ENCODE measurements around the gene IDE. TPM values are rescaled to one million over a fixed set of nuclear protein-coding genes. Genes with fewer than 3 reads are reported as not detected.
"Not testable (repeated sequence)": the region's sequence is repeated elsewhere in the genome, so short reads cannot be mapped to it uniquely, and the experiment has no call there.

IDE gene
- total RNA-seq, 2 donors from 2014 or later: 41.4 to 52.8 TPM

DNA sequence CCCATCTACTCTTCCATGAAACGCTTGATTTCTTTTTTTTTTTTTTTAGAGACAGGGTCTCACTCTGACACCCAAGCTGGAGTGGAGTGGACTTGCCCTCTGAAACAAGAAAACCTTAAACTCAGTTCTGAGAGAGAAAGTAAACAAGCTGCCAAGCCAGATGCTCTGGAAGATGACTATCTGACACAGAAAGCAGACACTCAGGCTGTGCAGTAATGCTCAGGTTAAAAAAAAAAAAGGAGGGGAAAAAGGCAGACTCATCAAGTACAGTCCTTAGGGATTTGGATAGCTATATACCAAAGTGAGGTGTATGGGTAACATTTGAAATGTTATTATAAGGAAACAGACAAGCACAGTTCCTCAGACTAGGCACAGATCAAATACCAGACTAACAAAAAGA is 80.5 kb downstream of the IDE start:
- no peak overlapping the region for H3K4me3 Mint-ChIP-seq
- H3K27me3 Mint-ChIP-seq: no peaks in the 10 kb centered on the region
- ATAC-seq (no peak), DNase-seq (ENCODE audit: low spot score) (no peak)
- H3K36me3 Mint-ChIP-seq: peaks cover 5% of the 10 kb centered on the region
- H3K27ac Mint-ChIP-seq: no peak overlapping the region
- H3K4me1 Mint-ChIP-seq (ENCODE audit: low read depth in 2 of 2): no peaks in the 10 kb centered on the region
- H3K9me3 Mint-ChIP-seq: no peaks in the 10 kb centered on the region

DNA sequence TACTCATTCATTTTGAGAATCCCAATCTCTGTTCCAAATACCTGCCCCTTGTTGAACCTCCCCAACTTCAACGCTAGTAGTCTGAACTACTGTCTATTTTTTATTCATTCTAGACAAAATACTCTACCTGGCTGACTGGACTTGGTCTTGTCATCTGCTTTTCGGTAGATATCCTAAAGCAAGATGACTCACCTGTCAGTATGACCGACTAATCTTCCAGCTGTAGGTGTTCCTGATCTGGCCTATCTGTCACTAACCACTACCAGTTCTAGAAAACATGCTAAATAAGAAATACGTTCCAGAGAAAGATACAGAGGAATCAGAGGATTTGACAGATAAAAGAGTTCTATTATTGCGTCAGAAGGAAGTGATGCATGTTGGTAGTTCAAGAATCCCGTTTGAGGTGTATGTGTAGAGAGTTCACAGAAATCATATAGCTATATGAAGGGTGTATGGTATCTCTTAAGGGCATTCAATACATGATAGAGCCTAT is 81.1 kb downstream of the IDE start:
- Mint-ChIP-seq H3K4me1 (ENCODE audit: low read depth in 2 of 2) (no peaks in the 10 kb centered on the region), H3K27ac (no peak overlapping the region), H3K9me3 (no peaks in the 10 kb centered on the region), H3K4me3 (no peak overlapping the region), H3K36me3 (peaks cover 5% of the 10 kb centered on the region), H3K27me3 (no peaks in the 10 kb centered on the region)
- ATAC-seq: no peak
- no peak for DNase-seq (ENCODE audit: low spot score)

DNA sequence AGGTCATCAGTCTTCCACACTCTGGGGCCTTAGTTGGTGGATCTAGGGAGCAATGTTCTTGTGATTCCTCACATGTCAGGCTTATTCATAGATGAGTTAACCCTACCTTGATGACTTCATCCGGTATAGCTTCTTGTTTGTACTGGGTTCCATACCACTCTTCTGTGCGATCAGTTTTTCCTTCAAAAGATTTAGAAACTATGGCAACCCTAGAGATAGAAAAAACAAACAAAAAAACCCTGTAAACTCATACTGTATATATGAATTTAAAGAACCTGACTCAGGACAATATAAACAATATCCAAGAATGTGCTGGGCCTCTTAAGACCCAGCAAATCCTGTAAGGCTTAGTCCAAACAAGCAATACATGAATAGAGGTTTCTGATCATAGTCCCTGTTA is 83.5 kb downstream of the IDE start:
- H3K9me3 Mint-ChIP-seq: no peaks in the 10 kb centered on the region
- ATAC-seq (no peak), DNase-seq (ENCODE audit: low spot score) (no peak)
- H3K36me3 Mint-ChIP-seq: peaks cover 8% of the 10 kb centered on the region
- no peak overlapping the region for H3K27ac Mint-ChIP-seq
- H3K27me3 Mint-ChIP-seq: no peaks in the 10 kb centered on the region
- H3K4me1 Mint-ChIP-seq (ENCODE audit: low read depth in 2 of 2): no peaks in the 10 kb centered on the region
- no peak overlapping the region for H3K4me3 Mint-ChIP-seq

DNA sequence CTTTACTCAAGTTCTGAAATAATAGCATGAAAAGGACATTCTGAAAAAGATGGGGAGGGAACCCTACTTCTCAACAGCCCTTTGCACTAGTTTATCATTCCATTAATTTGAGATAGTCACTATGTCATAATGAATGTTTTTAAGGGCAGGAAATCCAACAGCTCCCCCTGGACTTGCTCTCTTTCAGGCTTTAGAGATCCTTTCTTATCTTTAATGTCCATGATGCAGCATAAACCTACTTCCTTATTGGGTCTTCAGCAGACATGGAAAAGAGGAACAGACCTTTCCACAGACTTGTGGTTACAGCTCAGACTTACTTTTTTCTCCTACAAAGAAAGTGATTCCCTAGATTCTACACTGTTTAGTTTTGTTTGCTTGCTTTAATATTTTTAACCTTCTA is 87.3 kb downstream of the IDE start:
- Mint-ChIP-seq H3K4me1 (ENCODE audit: low read depth in 2 of 2) (no peaks in the 10 kb centered on the region), H3K27ac (no peak overlapping the region), H3K27me3 (no peaks in the 10 kb centered on the region), H3K36me3 (peaks cover 10% of the 10 kb centered on the region), H3K4me3 (no peak overlapping the region), H3K9me3 (no peaks in the 10 kb centered on the region)
- ATAC-seq (no peak), DNase-seq (ENCODE audit: low spot score) (no peak)

DNA sequence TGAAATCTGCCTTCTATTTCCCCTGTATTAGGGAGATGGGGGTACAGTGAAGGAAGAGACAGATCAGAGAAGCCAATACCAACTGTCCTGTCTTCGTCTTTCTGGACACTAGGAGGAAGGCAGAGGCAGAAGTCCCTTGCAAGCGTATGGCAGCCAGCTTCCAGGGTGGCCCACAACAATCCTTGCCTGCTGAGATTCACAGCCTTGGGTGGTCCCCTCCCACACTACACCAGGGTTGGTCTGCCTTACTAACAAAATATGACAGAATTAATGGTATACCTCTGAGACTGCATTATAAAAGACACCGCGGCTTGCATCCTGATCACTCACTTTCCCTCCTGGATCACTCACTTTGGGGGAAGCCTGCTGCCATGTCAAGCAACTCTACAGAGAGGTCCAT is 90.4 kb downstream of the IDE start:
- DNase-seq (ENCODE audit: low spot score): no peak
- no peaks in the 10 kb centered on the region for H3K27me3 Mint-ChIP-seq
- no peak overlapping the region for H3K27ac Mint-ChIP-seq
- no peaks in the 10 kb centered on the region for H3K9me3 Mint-ChIP-seq
- no peaks in the 10 kb centered on the region for H3K4me1 Mint-ChIP-seq (ENCODE audit: low read depth in 2 of 2)
- peaks cover 19% of the 10 kb centered on the region for H3K36me3 Mint-ChIP-seq
- H3K4me3 Mint-ChIP-seq: no peak overlapping the region
- no peak for ATAC-seq

DNA sequence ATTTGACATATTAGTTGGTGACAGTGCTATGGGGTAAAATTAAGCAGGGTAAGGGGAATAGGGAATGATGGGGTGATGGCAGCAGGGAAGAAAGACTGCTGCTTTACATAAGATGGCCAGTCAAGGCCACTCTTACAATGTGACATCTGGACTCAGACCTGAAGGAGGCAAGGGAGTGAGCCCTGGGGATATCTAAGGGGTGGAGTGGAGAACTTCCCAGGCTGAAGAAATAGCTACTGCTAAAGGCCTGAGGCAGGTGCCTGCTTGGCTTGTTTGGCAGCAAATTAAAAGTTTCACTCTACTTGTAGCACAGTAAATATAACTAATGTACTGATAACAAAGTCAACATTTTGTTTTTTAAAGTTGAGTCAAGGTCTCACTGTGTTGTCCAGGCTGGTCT is 93.5 kb downstream of the IDE start:
- Mint-ChIP-seq H3K27ac (no peak overlapping the region), H3K4me3 (no peak overlapping the region), H3K27me3 (no peaks in the 10 kb centered on the region), H3K4me1 (ENCODE audit: low read depth in 2 of 2) (no peaks in the 10 kb centered on the region), H3K36me3 (peaks cover 18% of the 10 kb centered on the region), H3K9me3 (no peaks in the 10 kb centered on the region)
- DNase-seq (ENCODE audit: low spot score) (no peak), ATAC-seq (no peak)

DNA sequence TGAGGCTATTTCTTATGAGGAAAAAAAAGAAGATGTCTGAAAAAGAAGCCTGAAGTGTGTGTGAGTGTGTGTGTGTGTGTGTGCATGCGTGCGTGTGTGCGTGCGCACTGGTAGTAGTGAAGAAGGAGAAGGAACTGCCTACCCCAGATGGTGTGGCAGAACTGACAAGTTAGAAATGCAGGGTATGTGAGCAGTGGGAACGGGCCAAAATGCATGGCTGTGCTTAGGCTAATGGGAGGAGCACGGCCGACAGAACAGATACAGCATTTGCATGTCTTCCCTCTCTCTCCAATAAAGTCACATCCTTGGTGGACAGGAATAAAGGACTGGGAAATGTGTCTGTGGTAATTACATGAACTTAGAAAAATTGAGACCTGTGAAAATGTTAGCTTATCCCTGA is 94.3 kb downstream of the IDE start:
- no peak for DNase-seq (ENCODE audit: low spot score)
- Mint-ChIP-seq H3K27ac (no peak overlapping the region), H3K27me3 (no peaks in the 10 kb centered on the region), H3K4me1 (ENCODE audit: low read depth in 2 of 2) (no peaks in the 10 kb centered on the region), H3K36me3 (peaks cover 20% of the 10 kb centered on the region), H3K4me3 (no peak overlapping the region), H3K9me3 (no peaks in the 10 kb centered on the region)
- ATAC-seq: no peak

DNA sequence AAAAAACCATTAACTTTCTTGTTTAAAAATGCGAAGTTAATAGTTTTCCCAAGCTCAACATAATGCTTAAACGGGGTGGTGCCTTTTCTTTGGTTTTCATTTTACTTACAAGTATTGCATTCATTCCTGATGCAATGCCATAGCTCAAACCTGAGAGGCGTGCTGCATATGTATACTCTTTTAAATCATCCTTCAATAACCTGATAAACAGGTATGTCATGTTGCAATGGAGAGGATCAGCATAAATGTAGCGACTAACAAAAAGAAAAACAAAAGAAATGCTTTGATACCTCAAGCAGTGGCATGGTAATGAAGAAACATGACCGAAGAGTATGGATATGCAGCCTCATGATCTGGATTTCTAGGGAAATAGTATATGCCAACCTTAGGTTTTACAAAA is 95.4 kb downstream of the IDE start:
- Mint-ChIP-seq H3K4me1 (ENCODE audit: low read depth in 2 of 2) (no peaks in the 10 kb centered on the region), H3K27ac (no peak overlapping the region), H3K9me3 (no peaks in the 10 kb centered on the region), H3K36me3 (peaks cover 20% of the 10 kb centered on the region), H3K4me3 (no peak overlapping the region), H3K27me3 (no peaks in the 10 kb centered on the region)
- DNase-seq (ENCODE audit: low spot score): no peak
- ATAC-seq: no peak

DNA sequence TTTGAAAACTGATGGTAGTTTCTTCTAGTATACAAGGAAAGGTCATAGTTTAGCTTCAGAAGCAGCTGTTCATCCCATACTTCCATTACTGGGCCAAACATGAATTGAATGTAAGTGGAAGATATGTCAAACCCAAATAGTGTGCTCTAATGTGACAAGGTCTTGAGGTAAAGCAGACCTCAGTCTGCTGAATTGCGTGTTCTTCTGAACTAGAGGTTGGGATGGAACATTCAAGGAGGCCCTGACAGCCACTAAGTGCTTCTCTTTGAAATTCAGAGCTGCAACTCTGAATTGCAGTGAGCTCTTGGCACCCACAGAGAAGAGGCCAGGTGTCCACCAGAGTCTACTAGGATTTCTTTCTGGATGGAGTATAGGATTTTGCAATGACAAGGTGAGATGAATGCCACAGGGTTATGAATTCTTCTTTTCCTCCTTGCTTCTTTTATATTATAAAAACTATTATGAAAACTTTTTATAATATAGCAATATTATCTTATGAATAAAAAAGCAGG is 98.5 kb downstream of the IDE start:
- no peak for ATAC-seq
- Mint-ChIP-seq H3K9me3 (no peaks in the 10 kb centered on the region), H3K27ac (no peak overlapping the region), H3K4me3 (no peak overlapping the region), H3K4me1 (ENCODE audit: low read depth in 2 of 2) (no peaks in the 10 kb centered on the region), H3K27me3 (no peaks in the 10 kb centered on the region), H3K36me3 (peaks cover 15% of the 10 kb centered on the region)
- no peak for DNase-seq (ENCODE audit: low spot score)

DNA sequence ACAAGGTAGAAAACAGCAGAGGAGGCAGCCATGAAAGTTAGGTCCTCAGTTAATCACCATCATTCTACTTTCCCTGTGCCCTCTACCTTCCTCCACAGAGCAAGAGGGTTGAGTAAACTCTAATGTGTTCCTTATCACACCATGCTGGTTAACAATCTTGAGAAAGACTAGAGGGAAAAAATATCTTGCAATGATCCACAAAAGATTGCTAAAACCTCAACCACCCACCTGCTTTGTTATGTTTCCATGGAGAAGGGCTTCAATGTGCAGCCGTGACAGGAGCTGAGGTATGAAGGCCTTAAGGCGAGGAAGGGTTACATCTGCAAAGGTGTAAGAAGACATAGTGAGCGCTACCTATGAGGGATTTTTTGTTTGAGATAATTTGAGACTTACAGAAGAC is 103.9 kb downstream of the IDE start:
- no peak for ATAC-seq
- Mint-ChIP-seq H3K27ac (no peak overlapping the region), H3K9me3 (no peaks in the 10 kb centered on the region), H3K4me1 (ENCODE audit: low read depth in 2 of 2) (no peaks in the 10 kb centered on the region), H3K27me3 (no peaks in the 10 kb centered on the region), H3K36me3 (peaks cover 20% of the 10 kb centered on the region), H3K4me3 (no peak overlapping the region)
- DNase-seq (ENCODE audit: low spot score): no peak

DNA sequence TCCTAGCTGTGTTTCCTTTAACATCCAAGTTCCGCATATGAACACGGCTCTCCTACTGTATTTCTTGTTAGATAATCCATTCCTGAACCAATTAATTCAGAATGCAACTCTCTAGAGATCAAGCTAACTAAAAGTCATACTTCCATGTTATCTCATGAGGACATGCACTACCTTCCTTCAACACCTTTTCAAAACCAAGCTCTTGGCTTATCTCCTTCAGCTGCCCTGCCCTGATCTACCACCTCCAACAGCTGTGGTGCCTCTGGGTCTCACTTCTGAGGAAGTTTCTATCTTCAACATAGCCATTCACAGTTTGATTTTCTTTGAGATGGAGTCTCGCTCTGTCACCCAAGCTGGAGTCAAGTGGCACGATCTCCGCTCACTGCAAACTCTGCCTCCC is 109.5 kb downstream of the IDE start:
- Mint-ChIP-seq H3K27ac (no peak overlapping the region), H3K4me3 (no peak overlapping the region), H3K9me3 (no peaks in the 10 kb centered on the region), H3K27me3 (no peaks in the 10 kb centered on the region), H3K4me1 (ENCODE audit: low read depth in 2 of 2) (no peaks in the 10 kb centered on the region), H3K36me3 (peaks cover 28% of the 10 kb centered on the region)
- DNase-seq (ENCODE audit: low spot score): no peak
- no peak for ATAC-seq

DNA sequence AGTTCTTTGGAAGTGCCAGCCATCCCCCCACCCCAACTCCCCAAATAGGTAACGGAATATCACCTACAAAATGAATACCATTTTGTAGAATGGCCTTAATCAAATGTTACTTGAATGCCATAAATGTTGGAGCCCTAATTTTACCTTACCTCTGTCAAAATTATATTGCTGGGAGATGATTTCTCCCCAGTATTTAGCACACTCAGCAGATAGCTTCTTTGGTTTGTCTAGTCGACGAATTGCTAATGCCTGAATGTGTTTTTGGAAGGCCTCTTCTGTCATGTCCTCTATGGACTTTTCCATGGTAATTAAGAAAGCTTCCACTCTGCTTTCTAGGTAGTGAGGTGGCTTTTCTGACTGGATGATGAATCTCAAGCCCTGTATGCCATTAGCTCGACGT is 110.3 kb downstream of the IDE start:
- DNase-seq (ENCODE audit: low spot score): no peak
- H3K4me3 Mint-ChIP-seq: no peak overlapping the region
- no peaks in the 10 kb centered on the region for H3K27me3 Mint-ChIP-seq
- H3K9me3 Mint-ChIP-seq: no peaks in the 10 kb centered on the region
- H3K36me3 Mint-ChIP-seq: peaks cover 23% of the 10 kb centered on the region
- no peak for ATAC-seq
- no peak overlapping the region for H3K27ac Mint-ChIP-seq
- no peaks in the 10 kb centered on the region for H3K4me1 Mint-ChIP-seq (ENCODE audit: low read depth in 2 of 2)

DNA sequence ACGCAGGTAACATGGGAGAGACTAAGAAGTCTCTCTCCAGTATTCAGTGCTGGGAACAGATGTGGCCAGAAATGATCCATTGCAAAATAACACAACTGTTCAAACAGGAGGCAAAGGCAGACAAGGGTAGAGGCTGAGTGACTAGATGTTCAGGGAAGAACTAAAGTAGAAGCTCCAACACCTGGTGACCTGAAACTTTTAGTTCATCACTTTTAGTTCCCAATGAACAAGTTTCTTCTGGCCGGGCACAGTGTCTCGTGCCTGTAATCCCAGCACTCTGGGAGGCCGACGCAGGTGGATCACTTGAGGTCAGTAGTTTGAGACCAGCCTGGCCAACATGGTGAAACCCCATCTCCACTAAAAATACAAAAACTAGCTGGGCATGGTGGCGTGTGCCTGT is 118.9 kb downstream of the IDE start:
- H3K36me3 Mint-ChIP-seq: peaks cover 13% of the 10 kb centered on the region
- H3K4me3 Mint-ChIP-seq; H3K4me1 Mint-ChIP-seq (ENCODE audit: low read depth in 2 of 2); H3K27me3 Mint-ChIP-seq; H3K27ac Mint-ChIP-seq; ATAC-seq; H3K9me3 Mint-ChIP-seq; DNase-seq (ENCODE audit: low spot score): not testable (repeated sequence)

DNA sequence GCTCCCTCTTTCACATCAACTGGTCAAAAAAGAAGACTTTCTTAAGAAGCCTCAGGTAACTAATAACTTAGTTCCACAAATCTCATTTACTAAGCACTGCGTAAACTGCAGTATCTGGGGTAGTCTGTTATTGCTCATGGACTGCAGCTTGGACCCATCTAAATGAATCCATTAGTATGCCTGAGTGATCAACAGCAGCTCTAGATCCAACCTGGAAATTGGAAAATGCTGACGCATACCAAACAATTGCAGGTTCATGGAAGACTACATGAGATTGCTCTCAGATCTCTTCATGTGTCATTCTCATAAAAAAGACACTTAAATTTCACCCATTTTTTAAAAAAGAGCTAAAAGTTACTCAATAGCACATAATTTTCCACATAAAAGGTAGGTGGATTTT is 121.6 kb downstream of the IDE start:
- Mint-ChIP-seq H3K27me3 (no peaks in the 10 kb centered on the region), H3K4me3 (no peak overlapping the region), H3K27ac (no peak overlapping the region), H3K4me1 (ENCODE audit: low read depth in 2 of 2) (peaks cover 0 to 3% of the 10 kb centered on the region in 2 donors), H3K9me3 (no peaks in the 10 kb centered on the region), H3K36me3 (peaks cover 13% of the 10 kb centered on the region)
- no peak for DNase-seq (ENCODE audit: low spot score)
- no peak for ATAC-seq

DNA sequence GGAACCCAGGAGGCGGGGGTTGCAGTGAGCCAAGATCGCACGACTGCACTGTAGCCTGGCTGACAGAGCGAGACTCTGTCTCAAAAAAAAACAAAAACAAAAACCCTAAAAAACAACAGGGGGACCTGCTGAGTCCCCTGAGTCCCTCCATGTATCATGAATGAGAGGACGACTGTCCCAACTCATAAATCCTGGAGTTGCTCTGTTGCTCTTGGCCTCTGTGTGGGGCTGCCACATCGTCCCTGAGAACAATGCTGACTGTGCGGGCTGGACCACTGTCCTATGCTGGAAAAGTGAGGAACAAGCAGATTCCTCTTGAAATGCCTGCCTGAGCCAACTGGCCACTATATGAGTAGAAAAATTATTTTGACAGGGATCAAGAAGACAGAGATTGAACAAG is 122.5 kb downstream of the IDE start:
- Mint-ChIP-seq H3K36me3 (peaks cover 13% of the 10 kb centered on the region), H3K4me1 (ENCODE audit: low read depth in 2 of 2) (peaks cover 0 to 3% of the 10 kb centered on the region in 2 donors), H3K4me3 (no peak overlapping the region), H3K27me3 (no peaks in the 10 kb centered on the region), H3K27ac (no peak overlapping the region), H3K9me3 (no peaks in the 10 kb centered on the region)
- ATAC-seq: no peak
- no peak for DNase-seq (ENCODE audit: low spot score)

Measured in natural killer cell treated with Interleukin-12 subunit alpha and Interleukin-12 subunit beta and Interleukin-15 and Interleukin-18, amount 100 ng/mL, for 72 hours (primary cell).